GM21723 (cell line): ENCODE measurements around the gene NOC4L.
"Not testable (repeated sequence)": the region's sequence is repeated elsewhere in the genome, so short reads cannot be mapped to it uniquely, and the experiment has no call there.

Experiments used
- ATAC-seq: cut with Tn5 transposase; IDR thresholded peaks from one replicate; pipeline ENCODE4 v1.9.1; 2021; ENCODE audit warnings: mild to moderate bottlenecking, moderate library complexity; ENCODE audit not compliant: unreplicated experiment

The NOC4L gene

DNA sequence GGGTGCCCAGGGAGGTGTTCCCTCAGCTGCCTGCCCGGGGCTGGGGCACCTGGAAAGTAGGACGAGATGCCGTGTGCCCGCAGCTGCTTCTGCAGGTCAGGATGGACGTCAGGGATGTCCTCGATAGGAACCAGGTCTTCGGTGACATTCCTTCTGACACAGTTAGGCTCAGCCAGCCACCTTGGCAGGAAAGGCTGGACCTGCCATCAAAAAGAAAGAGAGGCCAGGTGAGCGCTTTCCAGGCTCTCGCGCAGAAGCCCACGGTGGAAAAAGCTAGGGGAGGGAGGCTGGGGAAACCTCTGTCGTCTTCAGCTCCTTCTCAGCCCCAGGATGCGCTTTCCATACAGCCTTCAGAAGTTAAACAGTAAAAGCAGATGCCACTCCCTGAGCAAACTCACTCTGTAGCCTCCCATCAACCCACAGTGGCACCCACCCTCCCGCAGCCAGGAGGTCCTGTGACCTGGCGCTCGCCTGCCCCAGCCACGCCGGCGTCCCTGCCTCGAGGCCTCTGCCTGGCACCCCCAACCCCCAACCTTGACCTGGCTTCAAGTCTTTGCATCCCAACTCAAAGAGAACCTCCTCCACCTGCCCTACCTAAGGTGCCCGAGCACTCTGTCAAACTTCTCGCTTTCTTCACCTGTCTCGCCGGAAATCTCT is 1.4 kb upstream of the NOC4L start:
- ATAC-seq, result no peak

DNA sequence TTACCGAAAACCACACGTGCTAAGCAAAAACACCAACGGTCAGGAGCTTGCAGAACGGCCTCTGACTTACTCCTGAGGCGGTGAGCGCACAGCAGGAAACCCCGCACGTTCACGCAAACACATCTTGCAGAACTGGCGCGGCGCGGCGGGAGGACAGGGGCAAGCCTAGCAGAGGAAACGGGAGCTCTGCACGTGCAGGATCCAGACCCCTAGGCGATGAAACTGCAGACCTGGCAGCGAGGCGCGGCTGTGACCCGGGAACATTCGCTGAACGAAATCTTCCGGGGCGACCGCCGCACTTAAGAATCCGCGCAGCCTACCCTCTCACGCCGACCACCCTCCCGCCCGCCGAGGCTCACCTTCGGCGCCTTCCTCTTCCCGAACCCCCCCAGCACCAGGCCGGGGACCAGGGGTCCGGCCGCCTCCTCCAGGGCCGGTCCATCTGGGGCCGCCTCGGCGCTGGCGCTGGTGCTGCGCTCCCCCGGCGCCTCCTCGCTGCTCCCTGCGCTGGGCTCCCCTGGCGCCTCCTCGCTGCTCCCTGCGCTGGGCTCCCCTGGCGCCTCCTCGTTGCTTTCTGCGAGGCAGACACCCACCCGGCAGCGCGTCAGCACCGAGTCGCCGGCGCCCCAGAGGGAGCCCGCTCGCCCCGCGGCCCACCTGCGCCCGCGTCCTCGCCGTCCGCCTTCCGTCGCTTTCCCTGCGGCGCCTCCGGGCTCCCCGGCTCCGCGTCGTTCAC is 753 bp upstream of the NOC4L start:
- ATAC-seq, result peak; percentile 33

DNA sequence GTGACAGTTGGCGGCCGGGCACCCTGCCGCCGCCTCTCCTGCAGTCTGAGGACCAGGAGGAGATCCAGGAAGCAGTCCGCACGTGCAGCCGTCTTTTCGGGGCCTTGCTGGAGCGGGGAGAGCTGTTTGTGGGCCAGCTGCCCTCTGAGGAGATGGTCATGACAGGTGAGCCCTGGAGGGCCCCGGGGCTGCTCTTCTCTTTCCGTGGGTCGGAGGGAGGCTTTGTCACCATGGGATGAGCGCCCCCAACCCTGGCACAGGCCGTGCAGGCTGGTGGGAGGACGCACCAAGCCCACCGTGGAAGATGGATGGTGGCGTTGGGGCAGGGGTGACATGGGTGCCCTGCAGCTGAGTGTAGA is 532 bp downstream of the NOC4L start:
- ATAC-seq, result no peak

DNA sequence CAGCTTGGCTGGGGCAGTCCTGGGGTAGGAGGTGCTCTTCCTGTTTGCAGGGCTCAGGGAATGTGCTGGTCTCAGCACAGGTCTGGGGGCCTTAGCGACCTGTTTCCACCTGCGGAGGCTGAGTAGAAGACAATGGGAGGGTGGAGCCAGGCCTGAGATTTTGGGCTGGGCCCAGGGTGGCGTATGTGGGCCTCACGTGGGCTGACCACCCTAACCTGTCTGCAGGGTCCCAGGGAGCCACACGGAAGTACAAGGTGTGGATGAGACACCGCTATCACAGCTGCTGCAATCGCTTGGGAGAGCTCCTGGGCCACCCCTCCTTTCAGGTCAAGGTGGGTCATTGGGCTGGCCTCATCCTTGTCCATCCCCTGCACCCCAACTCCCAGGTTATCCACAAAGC is 1.1 kb downstream of the NOC4L start:
- no peak for ATAC-seq

- no peak for ATAC-seq
Observed at GRCh38 chr12:132146098-132146497, 1.8 kb downstream of the NOC4L start.

- no peak for ATAC-seq
Observed at GRCh38 chr12:132146772-132147422, 2.6 kb downstream of the NOC4L start.

GRCh38 chr12:132147423-132148367 is 3.4 kb downstream of the NOC4L start:
- no peak for ATAC-seq

DNA sequence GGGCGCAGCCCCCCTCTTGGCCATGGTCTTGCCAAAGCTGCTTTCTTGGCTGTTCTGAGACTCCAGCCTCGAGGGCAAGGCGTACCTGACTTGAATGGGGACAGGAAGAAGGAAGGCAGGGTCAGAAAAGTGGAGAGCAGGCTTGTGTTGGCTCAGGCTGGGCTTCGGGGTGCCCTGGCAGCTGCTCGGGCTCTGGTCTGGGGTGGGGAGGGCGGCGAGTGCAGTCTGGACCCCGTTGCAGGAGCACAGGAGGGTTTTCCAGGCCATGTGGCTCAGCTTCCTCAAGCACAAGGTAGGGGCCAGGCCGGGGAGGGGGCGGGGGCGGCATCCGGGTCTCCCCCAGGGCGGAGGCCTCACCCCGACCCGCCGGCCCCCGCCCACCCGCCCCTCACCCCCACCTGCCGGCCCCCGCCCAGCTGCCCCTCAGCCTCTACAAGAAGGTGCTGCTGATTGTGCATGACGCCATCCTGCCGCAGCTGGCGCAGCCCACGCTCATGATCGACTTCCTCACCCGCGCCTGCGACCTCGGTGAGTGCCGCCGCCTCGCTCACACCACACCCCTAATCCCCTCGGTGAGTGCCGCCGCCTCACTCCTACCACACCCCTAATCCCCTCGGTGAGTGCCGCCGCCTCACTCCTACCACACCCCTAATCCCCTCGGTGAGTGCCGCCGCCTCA is 4.2 kb downstream of the NOC4L start:
- ATAC-seq, result no peak

- ATAC-seq, result not testable (repeated sequence)
Observed at GRCh38 chr12:132149526-132149925, 5.3 kb downstream of the NOC4L start.

DNA sequence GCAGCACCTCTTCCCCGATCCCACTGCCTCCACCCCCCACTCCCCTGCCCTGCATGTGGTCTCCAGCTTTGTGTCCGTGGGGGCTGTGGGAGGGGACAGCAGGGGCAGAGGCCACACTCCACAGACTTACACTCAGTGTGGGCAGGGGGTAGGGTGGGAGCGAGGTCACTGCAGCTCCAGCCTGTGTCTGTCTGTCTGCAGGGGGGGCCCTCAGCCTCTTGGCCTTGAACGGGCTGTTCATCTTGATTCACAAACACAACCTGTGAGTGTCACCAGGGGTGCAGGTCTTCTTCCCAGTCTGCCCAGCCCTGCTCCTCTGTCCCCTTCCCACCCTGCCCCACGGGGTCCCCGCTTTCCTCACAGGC is 6.5 kb downstream of the NOC4L start:
- no peak for ATAC-seq

DNA sequence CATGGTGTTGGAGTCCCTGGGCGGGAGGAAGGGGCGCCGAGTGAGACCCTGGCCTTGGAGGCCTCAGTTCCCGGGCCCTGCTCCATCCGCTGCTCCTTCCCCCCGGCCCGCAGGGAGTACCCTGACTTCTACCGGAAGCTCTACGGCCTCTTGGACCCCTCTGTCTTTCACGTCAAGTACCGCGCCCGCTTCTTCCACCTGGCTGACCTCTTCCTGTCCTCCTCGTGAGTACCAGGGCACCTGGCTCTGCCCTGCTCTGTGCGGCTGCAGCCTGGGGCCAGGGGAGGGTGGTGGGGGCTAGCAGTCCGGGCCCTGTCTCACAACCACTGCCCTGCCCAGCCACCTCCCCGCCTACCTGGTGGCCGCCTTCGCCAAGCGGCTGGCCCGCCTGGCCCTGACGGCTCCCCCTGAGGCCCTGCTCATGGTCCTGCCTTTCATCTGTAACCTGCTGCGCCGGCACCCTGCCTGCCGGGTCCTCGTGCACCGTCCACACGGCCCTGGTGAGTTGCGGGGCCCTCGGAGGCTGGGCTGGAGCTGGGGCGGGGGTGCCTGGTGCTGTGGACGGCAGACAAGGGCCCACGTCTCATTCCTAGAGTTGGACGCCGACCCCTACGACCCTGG is 7.0 kb downstream of the NOC4L start:
- ATAC-seq, result no peak

DNA sequence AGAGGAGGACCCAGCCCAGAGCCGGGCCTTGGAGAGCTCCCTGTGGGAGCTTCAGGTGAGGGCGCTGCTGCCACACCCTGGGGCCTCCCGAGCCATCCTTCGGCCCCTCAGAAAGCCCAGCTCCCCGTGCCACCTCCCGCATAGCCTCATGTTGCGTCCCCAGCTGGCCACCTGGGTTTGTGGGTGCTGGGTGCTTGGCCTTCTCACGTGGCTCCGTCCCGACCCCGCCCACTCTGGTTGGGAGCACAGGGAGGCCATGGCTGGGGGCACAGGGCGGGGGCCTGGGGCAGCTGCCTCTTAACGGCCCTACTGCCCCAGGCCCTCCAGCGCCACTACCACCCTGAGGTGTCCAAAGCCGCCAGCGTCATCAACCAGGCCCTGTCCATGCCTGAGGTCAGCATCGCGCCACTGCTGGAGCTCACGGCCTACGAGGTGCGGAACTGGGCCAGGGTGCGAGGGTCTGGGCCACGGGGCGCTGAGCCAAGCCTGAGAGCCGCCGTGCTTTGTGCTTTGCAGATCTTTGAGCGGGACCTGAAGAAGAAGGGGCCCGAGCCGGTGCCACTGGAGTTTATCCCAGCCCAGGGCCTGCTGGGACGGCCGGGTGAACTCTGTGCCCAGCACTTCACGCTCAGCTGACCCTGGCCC is 7.6 kb downstream of the NOC4L start:
- ATAC-seq, result no peak

DNA sequence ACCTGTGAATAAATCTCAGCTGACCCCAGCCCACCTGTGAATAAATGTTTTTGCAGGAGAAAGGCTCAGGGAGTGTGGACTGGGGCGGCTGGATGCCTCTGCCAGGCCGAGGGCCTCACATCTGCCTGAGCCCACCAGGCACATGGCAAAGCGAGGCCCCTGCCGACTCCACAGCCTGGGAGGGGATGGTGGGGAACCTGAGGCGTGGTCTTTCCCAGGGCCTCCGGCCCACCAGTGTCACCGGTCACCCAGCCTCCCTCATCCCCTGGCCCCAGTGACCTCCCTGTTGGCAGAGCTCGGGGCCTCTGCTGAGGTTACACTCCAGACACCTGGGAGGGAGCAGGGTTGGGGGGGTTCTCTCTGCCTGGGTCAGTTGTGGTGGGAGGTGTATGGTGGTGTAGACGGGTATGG is 8.2 kb downstream of the NOC4L start:
- ATAC-seq, result no peak

- ATAC-seq, result no peak
Observed at GRCh38 chr12:132152953-132153352, 8.7 kb downstream of the NOC4L start.

DNA sequence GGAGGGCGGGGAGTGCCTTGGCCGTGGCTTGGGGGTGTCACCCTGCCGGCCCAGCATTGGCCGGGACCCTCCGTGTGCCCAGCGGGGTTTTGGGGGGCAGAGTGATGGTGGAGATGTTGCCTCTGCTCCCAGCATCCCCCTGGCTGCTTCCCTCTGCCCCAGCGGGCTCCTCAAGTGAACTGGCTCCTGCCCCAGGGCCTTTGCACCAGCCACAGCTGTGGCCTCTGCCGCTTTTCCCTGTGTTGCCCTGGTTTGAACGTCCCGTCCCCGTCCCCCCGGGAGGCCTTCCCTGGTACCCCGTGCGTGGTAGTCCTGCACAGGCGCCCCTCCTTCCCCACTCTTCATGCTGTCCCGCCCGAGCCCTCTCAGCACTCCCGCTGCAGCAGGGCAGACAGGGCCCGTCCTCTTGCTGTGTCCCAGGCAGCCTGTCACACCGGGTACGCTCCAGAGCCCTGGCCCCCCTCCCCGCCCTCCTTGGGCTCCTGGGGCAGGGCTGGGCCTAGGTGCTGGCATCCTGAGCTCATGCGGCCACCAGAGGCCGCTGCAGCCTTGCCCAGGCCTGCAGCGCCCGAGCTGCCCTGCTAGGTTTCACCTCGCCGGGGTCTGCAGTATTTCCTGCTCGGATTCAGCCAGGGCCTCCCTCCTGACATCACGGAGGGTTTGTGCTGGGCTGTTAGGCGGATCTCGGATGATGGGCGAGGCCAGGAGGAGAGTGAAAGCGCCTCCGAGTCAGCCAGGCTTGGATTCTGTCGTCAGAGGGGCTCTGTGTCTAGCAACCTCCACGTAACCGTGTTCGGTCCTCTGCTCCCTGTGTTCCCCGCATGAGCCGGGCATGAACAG is 9.5 kb downstream of the NOC4L start:
- ATAC-seq, result peak; percentile 85

DNA sequence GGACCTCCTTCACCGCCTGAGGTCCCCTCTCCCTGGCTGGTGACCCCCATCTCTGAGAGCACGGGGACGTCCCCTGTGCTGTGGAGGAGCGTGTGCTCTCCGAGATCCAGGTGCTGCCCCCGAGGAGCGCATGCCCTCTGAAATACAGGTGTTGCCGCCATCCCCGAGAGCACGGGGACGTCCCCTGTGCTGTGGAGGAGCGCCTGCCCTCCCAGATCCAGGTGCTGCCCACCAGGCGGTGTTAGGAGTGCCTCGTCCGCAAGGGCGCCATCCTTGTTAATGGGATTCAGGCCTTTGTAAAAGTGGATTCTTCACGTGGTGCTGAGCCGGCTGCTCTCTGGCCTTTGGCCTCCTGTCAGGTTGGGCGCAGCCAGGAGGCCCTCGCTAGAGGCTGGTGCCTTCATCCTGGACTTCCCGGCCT is 10.1 kb downstream of the NOC4L start:
- peak; percentile 19 for ATAC-seq

DNA sequence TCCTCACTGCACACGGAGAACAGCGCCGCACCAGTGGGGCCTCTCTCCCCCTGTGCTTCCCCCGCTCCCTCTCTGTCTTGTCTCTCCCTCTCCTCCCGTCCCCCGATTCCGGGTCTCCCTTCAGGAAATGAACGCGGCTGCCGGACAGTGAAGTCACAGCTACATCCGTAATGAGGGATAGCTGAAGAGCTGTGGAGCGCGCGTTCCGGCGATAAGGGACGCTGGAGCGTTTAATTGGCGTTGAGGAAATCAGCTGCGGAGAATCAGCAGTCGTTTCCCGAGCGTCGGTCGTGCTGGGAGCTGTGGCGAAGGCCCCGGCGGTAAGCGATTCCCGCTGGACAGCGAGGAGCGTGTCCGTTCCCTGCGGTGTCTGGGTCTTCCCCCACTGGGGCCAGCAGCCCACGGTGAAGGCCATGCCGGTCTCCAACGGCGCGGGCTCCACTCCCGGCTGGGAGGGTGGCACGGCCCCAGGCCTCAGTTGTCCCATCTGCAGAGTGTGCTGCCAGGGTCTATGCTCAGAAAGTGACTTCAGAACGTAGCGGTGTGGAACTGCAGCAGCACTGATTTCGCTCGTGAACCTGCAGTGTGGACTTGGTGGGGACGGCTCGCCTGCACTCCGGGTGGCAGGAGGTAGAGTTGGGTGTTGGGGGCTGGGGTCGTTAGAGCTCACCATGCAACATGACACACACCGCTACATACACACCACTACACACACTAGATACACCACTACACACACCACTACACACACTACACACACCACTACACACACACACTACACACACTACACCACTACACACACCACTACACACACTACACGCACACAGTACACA is 10.9 kb downstream of the NOC4L start:
- no peak for ATAC-seq
